GM21390 (cell line): ENCODE data around the gene STK39.

Experiments
- ATAC-seq: cut with Tn5 transposase; IDR thresholded peaks from one replicate; pipeline ENCODE4 v1.9.1; 2021; ENCODE audit not compliant: unreplicated experiment

Gene STK39

DNA sequence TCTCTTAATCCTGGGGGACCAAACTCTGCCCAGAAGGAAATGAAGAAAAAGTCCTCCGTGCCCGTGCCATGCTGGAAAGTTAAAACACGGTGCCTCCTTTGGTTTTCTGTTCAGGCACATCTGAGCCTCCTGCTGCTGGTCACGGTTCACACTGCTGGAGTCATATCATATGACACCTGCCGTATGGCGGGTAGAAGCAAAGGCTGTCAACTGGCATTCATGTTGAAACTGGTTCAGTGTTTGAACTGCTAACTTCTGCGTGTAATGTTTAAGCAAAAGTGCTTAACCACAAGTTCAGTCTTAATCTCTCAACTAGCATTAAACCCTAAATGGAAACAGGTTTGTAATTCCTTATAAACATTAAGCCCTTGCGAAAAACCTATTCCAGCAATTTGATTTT is 3.1 kb downstream of the STK39 start:
- ATAC-seq: no peak

DNA sequence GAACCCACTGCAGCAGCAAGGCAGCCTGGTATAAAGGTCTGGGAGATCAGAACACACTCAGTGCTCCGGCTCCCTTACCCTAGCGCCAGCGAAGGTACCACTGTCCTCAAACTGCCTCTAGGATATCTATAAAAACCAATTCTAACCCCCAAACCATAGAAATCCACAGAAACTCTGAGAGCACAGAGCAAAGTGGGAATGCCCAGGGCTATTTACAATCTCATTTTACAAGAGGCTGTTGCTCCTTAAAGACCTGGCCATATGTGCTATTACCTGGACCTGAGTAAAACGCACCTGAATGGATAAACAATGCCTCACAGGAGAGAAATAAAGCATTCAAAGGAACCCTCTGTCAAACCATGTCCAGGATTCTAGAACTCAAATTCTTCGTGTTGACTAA is 4.3 kb downstream of the STK39 start:
- no peak for ATAC-seq

DNA sequence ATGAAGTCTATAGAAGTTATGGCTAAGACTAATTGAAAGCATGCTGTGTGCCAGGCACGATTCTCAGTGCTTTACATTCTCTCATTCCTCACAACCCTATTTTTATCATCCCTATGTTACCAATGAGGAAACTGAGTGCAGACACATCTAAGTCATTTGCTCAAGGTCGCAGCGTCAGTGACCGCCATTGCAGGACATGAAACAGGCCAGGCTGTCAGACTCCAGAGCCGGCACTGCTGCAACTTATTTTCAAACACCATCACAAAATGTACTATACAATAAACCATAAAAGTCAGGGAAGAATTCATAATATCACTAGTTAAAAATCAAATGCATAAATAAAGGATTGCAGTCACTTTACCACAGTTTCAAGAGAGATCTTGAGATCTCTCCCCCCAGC is 5.6 kb downstream of the STK39 start:
- no peak for ATAC-seq

DNA sequence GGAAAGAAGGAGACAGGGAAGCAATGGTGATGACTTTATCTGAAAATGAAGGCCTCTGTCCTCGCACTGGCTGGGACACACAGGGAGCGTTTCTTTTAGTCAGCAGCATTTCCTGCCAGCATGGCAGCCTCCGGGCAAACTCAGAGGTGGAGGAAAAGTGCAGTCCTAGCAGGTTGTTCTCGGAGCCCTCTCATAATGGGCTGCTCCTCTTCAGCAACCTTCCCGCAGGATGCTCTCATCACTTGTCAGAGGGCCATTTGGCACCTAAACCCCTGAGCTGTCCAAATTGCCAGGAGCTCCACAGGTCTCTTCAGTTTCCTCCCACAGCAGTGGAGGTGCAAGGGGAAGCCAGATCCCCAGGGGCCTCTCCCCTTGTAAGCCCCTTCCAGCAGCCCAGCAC is 6.2 kb downstream of the STK39 start:
- ATAC-seq: no peak

DNA sequence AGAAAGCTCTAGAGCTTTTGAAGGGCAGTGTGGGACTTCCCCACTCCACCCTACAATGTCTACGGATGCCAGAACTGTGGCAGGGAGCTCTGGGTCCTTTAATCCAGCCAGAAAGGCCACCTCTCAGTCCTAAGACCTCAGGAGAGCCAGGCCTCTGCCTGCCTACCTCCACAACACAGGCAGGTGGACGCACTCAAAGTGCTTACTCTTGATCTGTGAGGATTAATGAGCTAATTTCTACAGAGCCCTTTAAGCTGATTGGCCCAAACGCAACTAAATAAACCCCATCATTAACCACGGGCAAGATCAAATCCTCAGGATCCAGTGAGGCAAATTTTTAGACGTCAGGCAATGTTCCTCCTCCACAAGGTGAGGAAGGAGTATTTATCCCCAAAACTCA is 8.1 kb downstream of the STK39 start:
- ATAC-seq: no peak

DNA sequence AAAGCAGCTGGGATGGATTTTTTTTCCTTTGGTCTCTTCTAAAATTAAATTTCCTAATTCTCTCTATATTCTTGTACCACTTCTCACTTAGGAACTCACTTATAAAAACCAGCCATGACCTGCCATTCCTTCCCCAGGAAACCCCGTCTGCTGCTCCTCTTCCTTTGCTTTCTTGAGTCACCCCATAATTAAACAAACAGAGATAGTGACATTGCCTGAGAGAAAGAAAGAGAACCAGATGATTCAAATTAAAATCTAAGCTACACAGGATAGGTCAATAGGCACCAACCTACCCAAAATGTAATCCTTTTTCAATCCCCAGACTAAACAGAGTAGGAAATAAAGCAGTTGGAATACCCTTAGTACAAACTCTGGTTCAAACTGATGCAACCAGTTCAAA is 9.7 kb downstream of the STK39 start:
- no peak for ATAC-seq

DNA sequence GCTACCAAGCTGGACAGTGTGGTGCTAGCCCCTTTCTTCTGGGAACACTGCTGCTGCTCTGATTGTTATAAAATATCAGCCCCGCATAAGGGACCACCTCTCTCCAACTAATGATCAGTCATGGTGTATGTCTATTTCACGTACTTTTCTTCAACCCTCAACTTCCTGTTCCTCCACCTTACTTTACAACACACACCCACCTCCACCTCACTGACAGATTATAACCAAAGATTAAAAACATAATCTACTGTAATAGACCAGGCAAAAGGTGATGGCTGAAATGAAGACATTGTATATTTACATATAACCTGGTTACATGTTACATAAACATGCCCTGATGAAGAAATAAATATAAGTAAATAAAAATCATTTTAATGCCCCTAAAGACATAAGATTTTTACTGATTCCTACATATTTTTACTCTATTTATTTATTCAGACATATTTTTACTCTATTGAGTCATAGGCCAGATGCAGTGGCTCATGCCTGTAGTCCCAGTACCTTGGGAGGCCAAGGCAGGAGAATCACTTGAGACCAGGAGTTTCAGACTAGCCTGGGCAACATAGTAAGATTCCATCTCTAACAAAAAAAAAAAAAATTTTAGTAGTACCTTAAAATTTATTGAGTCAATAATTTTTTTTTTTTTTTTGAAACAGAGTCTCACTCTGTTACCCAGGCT is 12.8 kb downstream of the STK39 start:
- ATAC-seq: no peak

DNA sequence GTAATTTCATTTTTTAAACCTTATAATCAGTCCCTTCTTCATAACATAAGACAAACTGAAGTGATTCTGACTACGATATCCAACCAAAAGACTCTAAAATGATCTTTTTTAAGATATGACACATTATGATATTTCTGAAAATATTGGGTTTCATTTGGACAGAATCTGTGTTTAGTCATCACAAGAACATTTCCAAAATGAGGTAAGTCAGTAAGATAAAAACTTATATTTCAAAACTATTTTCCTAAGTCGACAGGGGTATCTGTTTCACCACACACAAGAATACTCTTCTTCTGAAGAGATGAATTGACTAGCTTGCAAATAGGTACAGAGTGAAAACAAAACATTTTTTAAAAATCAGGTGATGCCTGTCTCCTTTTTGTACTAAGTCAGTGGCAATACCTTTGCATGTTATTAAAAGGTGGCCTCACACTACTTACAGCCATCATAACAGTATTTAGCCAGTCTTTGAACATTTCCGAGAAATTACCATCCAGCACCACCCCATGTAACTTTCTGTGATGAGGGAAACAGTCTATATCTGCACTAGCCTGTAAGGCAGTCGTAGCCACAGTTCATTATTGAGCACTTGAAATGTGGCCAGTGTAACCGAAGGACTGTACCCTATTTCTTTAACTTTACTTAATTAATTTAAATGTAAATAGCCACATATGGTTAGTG is 13.5 kb downstream of the STK39 start:
- no peak for ATAC-seq

DNA sequence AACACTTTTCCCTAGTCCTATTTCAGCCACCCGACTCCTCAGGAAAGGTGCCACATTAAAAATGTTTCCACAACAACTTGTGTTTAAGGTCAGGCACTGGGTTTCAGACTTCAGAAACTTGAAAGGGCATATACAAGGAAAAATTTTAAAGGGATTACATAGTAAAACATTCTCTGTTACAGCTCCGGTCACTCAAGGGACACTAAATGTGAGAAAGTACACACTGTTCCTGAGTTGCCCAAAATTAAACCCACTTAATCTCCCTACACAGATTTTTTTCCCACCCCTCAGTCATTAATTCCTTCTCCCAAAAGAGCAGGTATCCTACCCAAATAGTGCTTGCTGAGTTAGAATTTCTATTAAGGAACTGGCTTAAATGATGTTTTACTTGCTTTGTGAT is 14.2 kb downstream of the STK39 start:
- ATAC-seq: no peak

DNA sequence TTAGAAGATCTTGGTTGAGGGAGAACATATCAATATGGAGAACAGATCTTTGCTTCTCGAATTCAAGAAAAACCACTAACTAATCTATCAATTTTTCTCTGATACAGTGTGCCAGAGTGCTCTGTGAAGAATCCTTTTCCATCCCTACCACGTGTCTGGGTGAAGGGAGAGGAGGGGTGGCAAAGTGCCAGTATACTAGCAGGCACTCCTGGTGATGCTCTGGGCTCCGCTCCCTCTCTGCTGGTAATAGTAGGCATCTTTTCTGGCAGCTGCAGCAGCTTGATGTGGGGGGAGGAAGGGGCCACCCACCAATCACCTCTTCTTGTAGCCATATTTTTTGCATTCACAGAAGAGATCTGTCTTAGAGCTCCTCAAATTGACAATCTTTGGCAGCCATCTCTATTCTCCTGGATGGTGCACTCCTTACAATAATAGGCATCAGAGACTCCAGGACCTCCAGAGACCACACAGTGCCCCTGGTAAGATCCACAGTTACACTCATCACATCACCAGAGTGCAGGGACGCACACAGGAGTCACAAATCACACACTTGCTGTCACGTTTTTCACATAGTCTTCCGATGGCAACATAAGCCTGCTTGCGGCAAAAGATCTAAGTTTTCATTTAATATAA is 15.7 kb downstream of the STK39 start:
- no peak for ATAC-seq

DNA sequence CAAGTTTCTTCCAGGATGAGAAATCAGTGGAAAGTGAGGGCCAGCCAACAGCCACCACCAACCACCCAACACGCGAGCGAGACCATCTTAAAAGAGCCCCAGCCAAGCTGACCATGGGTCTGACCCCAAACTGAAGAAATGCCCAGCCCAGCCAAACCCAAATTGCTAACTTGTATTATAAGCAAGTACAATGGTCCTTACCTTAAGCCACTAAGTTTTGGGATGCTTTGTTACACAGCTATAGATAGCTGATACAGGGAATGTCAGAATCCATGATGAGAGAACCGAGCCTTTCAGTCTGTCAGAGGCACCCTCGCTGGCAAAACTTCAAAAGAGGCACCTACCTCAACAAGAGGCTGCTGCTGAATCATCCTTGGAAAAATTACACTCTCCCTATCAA is 17.0 kb downstream of the STK39 start:
- no peak for ATAC-seq

DNA sequence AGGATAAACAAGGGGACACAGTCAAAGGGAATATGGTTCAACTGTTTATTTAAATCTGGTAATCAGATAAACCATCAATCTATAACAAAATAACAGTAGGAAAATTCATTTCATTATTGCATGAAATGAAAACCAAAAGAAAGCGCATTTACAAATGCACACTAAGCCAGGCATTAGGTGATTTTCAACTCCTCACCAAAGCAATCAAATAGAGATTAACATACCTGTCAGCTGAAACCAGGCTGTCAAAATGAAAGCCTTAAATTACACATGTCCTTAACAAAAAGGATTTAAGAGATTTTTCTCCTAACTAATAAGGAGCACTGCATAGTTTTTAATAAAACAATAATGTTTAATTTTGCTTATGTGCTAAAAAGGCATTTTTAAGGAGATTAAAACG is 23.0 kb downstream of the STK39 start:
- no peak for ATAC-seq

DNA sequence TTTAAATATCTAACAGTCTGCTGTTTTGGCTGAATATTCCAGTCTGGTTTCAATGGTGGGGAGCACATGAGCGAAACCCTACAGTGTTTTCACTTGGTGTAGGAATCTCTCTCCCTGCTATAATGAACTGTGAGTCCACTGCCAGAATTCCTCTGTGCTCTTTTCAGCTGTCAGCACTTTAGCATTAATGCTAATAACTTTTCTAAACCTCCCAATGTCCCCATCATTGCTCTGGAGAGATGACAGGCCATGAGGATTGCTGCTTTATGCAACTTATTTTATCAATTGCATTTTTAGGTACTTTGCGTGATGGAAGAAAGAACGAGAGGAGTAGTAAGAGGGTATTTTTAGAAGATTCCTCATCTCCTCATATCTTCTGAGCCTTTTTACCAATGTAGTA is 25.3 kb downstream of the STK39 start:
- no peak for ATAC-seq

DNA sequence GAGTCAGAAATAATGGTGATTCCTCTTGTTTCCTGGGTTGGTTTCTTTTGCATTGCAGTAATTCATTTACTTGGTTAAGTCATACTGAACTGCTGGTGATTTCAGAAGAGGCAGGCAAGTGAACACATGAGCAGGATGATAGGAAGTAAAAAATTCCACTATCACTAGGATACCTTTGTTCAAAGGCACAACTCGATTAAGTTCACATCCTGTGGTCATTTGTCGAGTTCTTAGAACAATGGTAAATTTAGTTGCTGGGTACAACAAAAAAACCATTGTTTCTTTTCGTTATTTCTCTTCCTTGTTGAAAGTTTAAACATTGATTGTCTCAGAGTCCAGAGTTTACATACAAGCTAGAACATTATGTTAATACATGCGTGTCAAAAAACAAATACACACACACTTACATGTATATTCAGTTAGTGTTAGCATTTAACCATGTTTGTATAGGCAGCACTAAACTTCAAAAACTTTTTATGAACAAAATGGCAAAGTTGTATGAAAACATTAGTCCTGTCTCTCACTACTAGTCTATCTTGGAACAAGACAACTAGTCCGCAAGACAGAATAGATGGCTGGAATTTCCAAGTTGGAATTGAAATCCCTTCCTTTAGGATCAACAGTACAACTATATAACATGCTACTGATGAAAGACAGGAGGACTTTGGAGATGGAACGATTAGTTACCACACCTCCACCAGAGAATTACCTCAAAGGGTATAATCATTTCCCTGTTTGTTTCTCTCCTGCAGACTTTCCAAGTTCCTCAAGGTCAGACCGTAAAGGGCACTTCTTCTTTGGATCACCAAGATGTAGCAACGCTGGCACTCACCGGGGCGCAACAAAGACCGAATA is 26.2 kb downstream of the STK39 start:
- no peak for ATAC-seq

DNA sequence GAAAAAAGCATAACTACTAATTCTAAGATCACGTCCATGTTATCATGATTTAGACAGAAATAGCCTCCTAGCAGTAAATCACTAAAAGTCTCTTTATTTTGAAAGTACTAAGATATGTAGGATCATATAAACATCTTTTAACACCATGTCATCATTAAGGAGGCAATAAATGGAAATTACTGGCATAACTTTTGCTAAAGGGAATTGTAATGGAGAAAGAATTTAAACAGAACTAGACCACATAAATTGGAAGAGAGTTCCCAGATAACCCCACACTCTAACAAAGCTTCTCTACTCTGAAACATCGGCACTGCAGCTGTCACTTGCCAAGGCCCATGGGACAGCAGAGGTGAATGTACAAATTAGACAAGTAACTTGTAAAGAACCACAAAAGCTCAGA is 29.5 kb downstream of the STK39 start:
- ATAC-seq: no peak

DNA sequence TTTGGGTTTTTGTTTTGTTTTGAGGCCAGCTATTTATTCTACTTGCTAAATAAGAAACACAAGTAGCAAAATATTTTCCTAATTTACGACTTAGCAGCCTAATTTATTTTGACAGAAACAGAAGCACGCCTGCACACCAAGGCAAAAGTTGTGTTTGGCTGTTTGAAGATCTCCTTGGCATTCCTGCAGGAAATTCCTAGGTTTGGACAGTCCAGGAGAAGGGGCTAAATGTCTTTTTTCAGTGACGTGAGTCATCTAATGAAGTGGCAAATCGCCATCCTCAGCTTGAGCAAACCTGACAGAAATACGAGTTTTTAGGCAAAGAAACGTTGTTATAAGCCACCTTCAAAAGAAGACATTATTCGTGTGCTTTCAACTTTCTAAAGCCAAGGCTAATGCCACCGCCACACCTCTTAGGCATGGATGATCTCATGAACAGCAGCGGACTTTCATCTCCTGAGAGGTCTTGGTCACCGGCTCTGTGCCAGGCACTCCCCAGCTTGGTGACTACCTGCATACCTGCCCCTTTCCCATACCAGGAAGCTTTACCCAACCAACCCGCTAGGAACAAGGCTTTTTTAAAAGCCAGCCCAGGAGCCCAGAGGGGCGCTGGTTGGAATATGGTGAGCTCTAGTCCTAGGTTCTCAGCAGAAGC is 30.9 kb downstream of the STK39 start:
- ATAC-seq: no peak

DNA sequence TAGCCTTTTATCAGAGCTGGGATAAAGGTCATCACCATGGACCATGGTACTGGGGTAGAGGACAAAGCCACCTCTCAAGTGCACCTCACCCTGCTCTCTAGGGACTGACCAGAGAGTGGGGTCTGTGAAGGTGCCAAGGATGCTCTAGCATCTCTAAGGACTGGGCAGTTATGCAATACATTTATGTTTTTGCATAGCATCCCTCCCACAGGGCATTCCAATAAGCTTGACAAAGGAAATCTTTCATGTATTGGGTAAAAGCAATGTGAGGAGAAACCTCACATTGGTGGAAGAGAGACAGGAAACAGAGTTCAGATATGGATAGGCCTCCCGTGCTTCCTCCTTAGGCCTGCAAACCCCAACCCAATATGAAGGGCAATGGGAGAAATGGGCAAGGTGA is 31.6 kb downstream of the STK39 start:
- no peak for ATAC-seq

DNA sequence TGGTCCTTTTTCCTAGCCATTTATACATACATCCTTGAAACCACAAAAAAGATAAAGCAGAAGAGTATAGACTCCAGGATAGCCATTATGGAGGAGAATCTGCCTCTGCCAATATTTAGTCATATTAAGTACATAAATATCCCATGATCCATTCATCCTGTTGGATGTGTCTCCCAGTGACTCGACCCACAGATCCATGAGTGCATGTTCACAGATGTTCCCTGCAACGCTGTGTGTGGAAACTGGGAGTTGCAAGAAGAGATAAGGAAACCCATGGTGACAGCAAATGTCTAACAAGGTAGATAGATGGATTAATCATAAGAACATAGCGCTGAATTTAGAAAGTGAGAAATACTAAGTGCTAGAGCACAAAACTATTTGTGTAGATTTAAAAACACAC is 34.5 kb downstream of the STK39 start:
- no peak for ATAC-seq

DNA sequence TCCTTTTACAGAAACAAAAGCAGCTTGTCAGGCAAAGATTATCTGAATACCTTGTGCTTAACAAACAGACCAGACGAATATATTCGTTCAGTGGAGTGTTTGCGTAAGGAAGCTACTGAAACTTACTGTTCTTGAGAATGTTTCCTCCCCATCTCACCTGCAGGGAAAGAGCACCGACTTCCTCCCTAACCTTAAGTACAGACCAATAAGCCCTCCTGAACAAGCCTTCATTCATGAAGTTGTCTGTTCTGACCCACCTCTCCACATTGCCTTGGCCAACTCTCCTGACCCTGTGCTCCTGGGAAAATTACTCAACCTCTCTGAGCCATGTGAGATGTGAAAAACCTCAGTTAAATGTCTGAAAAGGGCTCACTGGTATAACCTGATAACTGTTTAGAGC is 35.2 kb downstream of the STK39 start:
- ATAC-seq: no peak

DNA sequence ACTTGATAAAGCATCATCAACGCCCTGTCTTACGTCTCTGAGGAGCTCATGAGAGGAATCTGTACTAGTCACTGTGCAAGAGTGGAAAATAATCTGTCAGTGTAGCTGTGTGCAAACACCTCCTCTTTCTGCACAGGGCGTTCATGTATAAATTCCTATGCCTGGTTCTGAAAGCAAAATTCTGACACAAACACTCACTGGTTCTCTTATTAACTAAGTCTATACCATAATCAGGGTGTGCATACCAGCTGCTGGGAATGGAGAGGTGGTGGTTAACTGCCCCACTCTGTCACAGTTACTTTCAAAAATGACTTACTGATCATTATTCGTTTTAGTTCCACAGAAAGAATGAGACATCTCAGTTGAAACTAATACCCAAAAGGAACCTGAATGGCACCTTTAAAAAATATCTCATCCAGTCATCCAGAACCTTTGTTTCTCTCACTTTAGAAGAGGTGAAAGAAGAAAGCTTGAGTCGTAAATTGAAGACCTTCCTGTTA is 35.7 kb downstream of the STK39 start:
- ATAC-seq: no peak
